Medulla oblongata (tissue), 1 donor: Measurements from ENCODE around the gene RUFY4.

Source experiments
- DNase-seq: peaks from one replicate; pipeline ENCODE4 v3.0.0-alpha.2; 2015; ENCODE audit errors: extremely low spot score

RUFY4 gene

GRCh38 chr2:218063486-218063885, 5.6 kb upstream of the RUFY4 start:
- DNase-seq, result no peak

GRCh38 chr2:218063896-218064295, 5.2 kb upstream of the RUFY4 start:
- no peak for DNase-seq

- no peak for DNase-seq
These were observed 3.6 kb upstream of the RUFY4 start for GRCh38 chr2:218065239-218066006.

GRCh38 chr2:218066926-218067515, 2.0 kb upstream of the RUFY4 start:
- no peak for DNase-seq

DNA sequence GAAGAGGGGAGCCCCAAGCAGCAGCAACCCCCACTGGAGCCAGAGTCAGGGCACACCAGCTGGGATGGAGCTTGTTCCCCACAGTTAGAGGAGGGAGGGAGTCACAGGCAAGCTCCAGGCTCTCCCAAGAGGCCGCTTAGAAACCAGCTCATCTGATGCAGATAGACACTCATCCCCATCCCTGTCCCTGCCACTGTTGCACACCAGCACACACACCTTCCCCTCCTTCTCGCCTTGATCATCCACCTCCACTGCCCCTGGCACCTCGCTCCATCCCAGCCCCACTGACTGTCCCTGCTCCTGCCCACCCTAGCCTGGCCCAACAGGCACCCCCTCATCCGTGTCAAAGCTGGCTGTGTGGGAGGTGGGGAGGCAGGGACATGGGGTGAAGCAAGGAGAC, 1.5 kb upstream of the RUFY4 start:
- DNase-seq, result no peak

- no peak for DNase-seq
These were observed 700 bp downstream of the RUFY4 start for GRCh38 chr2:218069606-218070300.

DNA sequence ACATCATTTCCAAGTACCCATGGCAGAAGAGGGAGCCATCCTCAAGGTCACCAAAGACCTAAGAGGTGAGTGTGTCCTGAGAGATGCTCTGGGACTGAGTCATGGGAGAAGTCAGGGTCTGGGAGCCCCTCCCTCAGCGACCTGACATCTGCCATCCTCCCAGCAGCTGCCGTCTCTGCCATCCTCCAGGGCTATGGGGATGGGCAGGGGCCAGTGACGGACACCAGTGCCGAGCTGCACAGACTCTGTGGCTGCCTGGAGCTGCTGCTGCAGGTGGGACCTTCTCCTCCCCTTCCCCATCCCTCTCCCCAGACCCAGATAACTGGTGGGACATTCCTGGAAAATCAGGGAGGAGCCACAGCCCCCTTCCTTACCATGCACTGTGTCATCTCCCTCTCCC, 1.5 kb downstream of the RUFY4 start:
- no peak for DNase-seq

- no peak for DNase-seq
These were observed 2.3 kb downstream of the RUFY4 start for GRCh38 chr2:218071218-218071937.

DNA sequence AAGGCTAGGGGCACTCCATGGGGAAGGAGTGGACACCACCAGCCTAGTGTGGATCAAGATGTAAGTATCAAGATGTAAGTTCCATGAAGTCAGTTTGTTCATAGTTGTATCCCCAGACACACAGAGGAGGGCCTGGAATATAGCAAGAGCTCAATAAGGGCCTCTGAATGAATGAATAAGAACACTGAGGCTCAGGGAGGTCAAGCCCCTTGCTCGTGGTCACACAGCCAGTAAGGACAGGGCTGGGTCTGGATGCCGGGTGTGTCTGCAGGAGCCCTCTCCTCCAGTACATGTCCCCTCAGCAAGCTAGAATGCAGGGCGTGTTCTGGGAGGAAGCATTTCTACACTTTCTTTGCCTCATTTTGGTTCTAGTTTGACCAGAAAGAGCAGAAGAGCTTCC, 2.9 kb downstream of the RUFY4 start:
- no peak for DNase-seq

- no peak for DNase-seq
These were observed 3.5 kb downstream of the RUFY4 start for GRCh38 chr2:218072478-218073024.

DNA sequence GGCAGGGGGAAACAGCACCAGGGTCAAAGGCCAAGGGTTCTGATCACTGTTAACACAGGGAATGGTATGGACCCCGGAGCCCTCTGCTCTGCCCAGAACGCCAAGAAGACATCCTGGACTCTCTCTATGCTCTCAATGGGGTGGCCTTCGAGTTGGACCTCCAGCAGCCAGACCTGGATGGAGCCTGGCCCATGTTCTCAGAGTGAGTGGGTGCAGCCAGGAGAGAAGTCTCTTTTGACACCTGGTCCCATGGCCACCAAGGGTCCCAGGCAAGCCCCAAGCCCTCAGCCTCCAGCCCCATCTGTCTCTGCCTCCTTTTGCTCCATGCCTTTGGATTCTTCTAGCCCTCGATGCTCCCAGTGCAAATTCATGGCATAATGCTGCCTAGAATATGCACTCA, 4.1 kb downstream of the RUFY4 start:
- DNase-seq, result no peak

GRCh38 chr2:218074031-218074430, 5.0 kb downstream of the RUFY4 start:
- no peak for DNase-seq

GRCh38 chr2:218075975-218076811, 7.1 kb downstream of the RUFY4 start:
- no peak for DNase-seq

DNA sequence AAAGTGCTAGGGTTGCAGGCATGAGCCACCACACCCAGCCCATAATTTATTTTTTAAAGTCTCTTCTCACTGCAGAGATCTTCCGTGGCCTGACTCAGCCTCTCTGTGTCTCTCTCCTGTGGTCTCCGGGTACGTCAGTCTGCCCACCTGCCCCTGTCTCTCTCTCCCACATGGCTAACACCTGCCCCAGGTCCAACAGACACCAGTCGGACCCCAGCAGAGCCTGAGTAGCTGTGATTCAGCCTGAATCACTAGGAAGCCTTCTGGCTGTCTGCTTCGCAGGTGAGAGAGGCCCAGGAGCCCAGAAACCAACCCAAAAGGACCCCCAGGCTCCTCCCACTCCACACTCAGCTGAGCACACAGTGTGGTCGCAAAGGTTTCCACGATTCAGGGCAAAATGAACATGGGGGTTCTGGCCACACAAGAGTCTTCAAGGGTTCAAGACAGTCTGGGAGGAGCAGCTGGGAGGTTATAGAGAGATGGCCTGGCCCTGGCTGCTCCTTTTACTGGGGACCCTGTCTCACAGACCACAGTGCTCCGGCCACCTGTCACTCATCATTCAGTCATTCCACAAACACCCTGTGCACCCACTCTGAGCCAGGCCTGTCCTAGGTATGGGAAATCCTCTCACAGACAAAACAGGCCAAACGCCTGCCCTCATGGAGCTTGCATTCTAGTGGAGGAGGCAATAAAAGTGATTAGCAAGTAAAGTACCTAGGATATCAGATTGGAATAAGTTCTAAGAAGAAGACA, 8.6 kb downstream of the RUFY4 start:
- DNase-seq, result no peak

DNA sequence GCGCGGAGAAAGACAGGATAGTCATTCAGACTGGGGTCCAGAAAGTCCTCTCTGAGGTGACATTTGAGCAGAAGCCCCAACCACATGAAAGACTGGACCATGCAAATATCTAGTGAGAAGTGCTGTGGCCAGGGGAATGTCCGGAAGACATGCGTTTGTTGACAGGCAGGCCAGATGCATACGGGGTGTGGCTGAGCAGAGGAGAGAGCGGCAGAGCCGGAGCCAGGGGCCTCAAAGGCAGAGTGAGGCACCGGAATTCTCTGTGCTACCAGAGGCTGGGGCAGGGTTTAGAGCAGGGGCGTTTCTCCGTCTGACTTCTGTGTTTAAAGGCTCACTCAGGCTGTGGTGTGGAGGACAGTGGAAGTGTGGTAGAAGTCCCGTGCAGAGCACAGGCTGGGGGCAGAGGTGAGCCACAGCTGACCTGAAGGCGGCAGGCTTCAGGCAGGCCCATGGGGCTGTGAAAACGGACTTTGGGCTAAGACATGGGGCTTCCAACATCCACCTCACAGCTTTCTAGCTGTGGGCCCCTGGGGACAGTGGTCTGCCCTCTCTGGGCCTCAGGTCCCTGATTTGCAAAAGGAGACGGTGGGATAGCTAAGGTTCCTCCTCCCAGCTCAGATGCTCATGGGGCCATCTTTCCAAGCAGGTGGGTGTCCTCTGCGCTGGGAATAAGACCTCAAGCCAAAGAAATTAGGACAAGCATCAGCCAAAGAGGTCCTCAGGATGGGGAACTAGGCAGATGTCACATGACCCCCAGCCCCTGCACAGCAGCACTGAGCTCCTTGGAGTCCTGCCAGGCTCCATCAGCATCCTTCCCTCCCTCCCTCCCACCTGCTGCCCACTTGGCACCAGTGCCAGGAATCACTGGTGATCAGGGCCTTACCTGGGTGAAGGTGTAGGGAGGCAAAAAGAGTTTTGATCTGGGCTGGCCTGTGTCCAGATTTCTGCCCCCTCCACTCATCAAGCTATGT, 11.2 kb downstream of the RUFY4 start:
- DNase-seq, result no peak

GRCh38 chr2:218081063-218081462, 12.0 kb downstream of the RUFY4 start:
- DNase-seq, result no peak

GRCh38 chr2:218081695-218082094, 12.6 kb downstream of the RUFY4 start:
- no peak for DNase-seq

GRCh38 chr2:218082586-218083351, 13.7 kb downstream of the RUFY4 start:
- no peak for DNase-seq

GRCh38 chr2:218083352-218083676, 14.3 kb downstream of the RUFY4 start:
- no peak for DNase-seq
